IMR-90 (cell line): Measurements from ENCODE around the gene TOGARAM1. TPM values are rescaled to one million over a fixed set of nuclear protein-coding genes. Genes with fewer than 3 reads are reported as not detected.

Experiments used
- ATAC-seq: fragments of 200-7000 bp; cut with Tn5 transposase; 2 replicates; pipeline ENCODE4 v1.9.1; 2020; ENCODE audit warnings: low read depth, mild to moderate bottlenecking, moderate library complexity
- BruUV-seq: library from RNA; stranded (reverse); fragments of 400-500 nt; replicated peaks from 2 replicates; lab custom pipeline; 2021; lab: Mats Ljungman, UMichigan
- CTCF ChIA-PET: fragments of 300-600 bp; formaldehyde crosslinking; extraction: SDS; loops from one replicate; lab custom pipeline; 2021; ENCODE audit warnings: antibody characterized with exemption; lab: Yijun Ruan, JAX
- POLR2A ChIA-PET: fragments of 300-600 bp; sonication (Branson Sonifier 250); formaldehyde crosslinking; loops from one replicate; lab custom pipeline; 2022; ENCODE audit warnings: antibody characterized with exemption; ENCODE audit not compliant: unreplicated experiment; lab: Charles Lee
- DNase-seq: peaks from one replicate; pipeline ENCODE4 v3.0.0; 2013
- H2AFZ ChIP-seq: replicated peaks from 2 replicates; pipeline ENCODE3; 2013; ENCODE audit warnings: low read length, mild to moderate bottlenecking; ENCODE audit not compliant: poor library complexity
- H2AK5ac ChIP-seq: 2 replicates; pipeline ENCODE4 v1.6.1; 2013; ENCODE audit warnings: low read depth, low read length, inconsistent platforms
- H2AK9ac ChIP-seq: replicated peaks from 2 replicates; pipeline ENCODE3; 2013; ENCODE audit warnings: mild to moderate bottlenecking, low read depth, low read length, moderate library complexity; ENCODE audit not compliant: poor library complexity
- H2BK120ac ChIP-seq: 2 replicates; pipeline ENCODE4 v1.6.1; 2013; ENCODE audit warnings: low read depth, low read length, inconsistent platforms
- H2BK15ac ChIP-seq: 3 replicates; pipeline ENCODE4 v1.6.1; 2013; ENCODE audit warnings: low read depth, low read length, inconsistent platforms
- H2BK20ac ChIP-seq: 2 replicates; pipeline ENCODE4 v1.6.1; 2013; ENCODE audit warnings: low read depth, mild to moderate bottlenecking, inconsistent platforms, low read length, moderate library complexity
- H2BK5ac ChIP-seq: 2 replicates; pipeline ENCODE4 v1.6.1; 2013; ENCODE audit warnings: mild to moderate bottlenecking, low read depth, low read length, inconsistent platforms; ENCODE audit not compliant: poor library complexity, severe bottlenecking
- H3K14ac ChIP-seq: replicated peaks from 2 replicates; pipeline ENCODE4 v1.6.1; 2013; ENCODE audit warnings: low read depth, low read length, inconsistent platforms
- H3K18ac ChIP-seq: 2 replicates; pipeline ENCODE4 v1.6.1; 2013; ENCODE audit warnings: low read depth, low read length, control low read depth
- H3K23ac ChIP-seq: 2 replicates; pipeline ENCODE4 v1.6.1; 2013; ENCODE audit warnings: low read depth, low read length, inconsistent platforms
- H3K27ac ChIP-seq: 2 replicates; pipeline ENCODE4 v1.5.1; 2013; ENCODE audit warnings: mild to moderate bottlenecking, control low read depth, low read length; ENCODE audit not compliant: insufficient read depth
- H3K27me3 ChIP-seq: 2 replicates; pipeline ENCODE4 v1.6.1; 2013; ENCODE audit warnings: low read length; ENCODE audit not compliant: control insufficient read depth, insufficient read depth
- H3K36me3 ChIP-seq: 2 replicates; pipeline ENCODE4 v1.6.1; 2013; ENCODE audit warnings: low read length, mixed read lengths; ENCODE audit not compliant: control insufficient read depth, insufficient read depth
- H3K4ac ChIP-seq: 2 replicates; pipeline ENCODE4 v1.6.1; 2013; ENCODE audit warnings: low read depth, low read length, inconsistent platforms
- H3K4me1 ChIP-seq: 2 replicates; pipeline ENCODE4 v1.6.1; 2013; ENCODE audit warnings: low read length, mixed read lengths; ENCODE audit not compliant: control insufficient read depth, insufficient read depth
- H3K4me2 ChIP-seq: 2 replicates; pipeline ENCODE4 v1.6.1; 2013; ENCODE audit warnings: low read depth, mild to moderate bottlenecking, control low read depth, low read length, moderate library complexity
- H3K4me3 ChIP-seq: 2 replicates; pipeline ENCODE4 v1.5.1; 2013; ENCODE audit warnings: low read depth, mild to moderate bottlenecking, control low read depth, low read length, moderate library complexity; ENCODE audit not compliant: insufficient read depth
- H3K56ac ChIP-seq: 2 replicates; pipeline ENCODE4 v1.6.1; 2013; ENCODE audit warnings: low read length, inconsistent platforms; ENCODE audit not compliant: insufficient read depth; ENCODE audit errors: extremely low read depth
- H3K79me1 ChIP-seq, 2 experiments: 2 replicates each; pipeline ENCODE4 v1.6.1; 2013; ENCODE audit warnings: low read length in 2 of 2, inconsistent platforms in 1 of 2, low read depth in 1 of 2
- H3K9ac ChIP-seq: 2 replicates; pipeline ENCODE4 v1.6.1; 2013; ENCODE audit warnings: low read depth, low read length, control low read depth
- H3K9me1 ChIP-seq: 2 replicates; pipeline ENCODE4 v1.6.1; 2013; ENCODE audit warnings: low read length, inconsistent platforms; ENCODE audit not compliant: insufficient read depth
- H3K9me3 ChIP-seq: 2 replicates; pipeline ENCODE4 v1.6.1; 2013; ENCODE audit warnings: low read length; ENCODE audit not compliant: control insufficient read depth, insufficient read depth
- H4K20me1 ChIP-seq: 2 replicates; pipeline ENCODE4 v1.6.1; 2013; ENCODE audit warnings: low read length, inconsistent platforms; ENCODE audit not compliant: insufficient read depth
- H4K5ac ChIP-seq: 2 replicates; pipeline ENCODE4 v1.6.1; 2013; ENCODE audit warnings: mild to moderate bottlenecking, low read depth, low read length, control low read depth
- H4K8ac ChIP-seq, 2 experiments: 2 replicates each; pipeline ENCODE4 v1.6.1; 2013; ENCODE audit warnings: low read depth in 2 of 2, low read length in 2 of 2, control low read depth in 1 of 2, inconsistent platforms in 1 of 2
- H4K91ac ChIP-seq: 2 replicates; pipeline ENCODE4 v1.6.1; 2013; ENCODE audit warnings: low read depth, low read length, inconsistent platforms; ENCODE audit not compliant: insufficient read depth
- BHLHE40 ChIP-seq: fragments of 150-350 bp; IDR thresholded peaks from 2 replicates; pipeline ENCODE4 v1.6.1; 2016; ENCODE audit warnings: mild to moderate bottlenecking, low read depth, low read length
- CHD1 ChIP-seq: IDR thresholded peaks from 2 replicates; pipeline ENCODE4 v1.6.1; 2012; ENCODE audit warnings: low read depth, low read length, improper control_type of control experiment
- CTCF ChIP-seq: conservative IDR thresholded peaks from 2 replicates; pipeline ENCODE4 v1.5.1; 2012; ENCODE audit warnings: mild to moderate bottlenecking, low read depth, low read length, improper control_type of control experiment
- ELK1 ChIP-seq: fragments of 150-350 bp; IDR thresholded peaks from 2 replicates; pipeline ENCODE4 v1.6.1; 2016; ENCODE audit warnings: low read depth, mild to moderate bottlenecking, low read length, moderate library complexity, borderline replicate concordance
- MXI1 ChIP-seq: IDR thresholded peaks from 2 replicates; pipeline ENCODE4 v1.6.1; 2012; ENCODE audit warnings: low read depth, mild to moderate bottlenecking, low read length, moderate library complexity, borderline replicate concordance
- POLR2A ChIP-seq: IDR thresholded peaks from 2 replicates; pipeline ENCODE4 v1.6.1; 2012; ENCODE audit warnings: mild to moderate bottlenecking, low read depth, low read length
- SMC3 ChIP-seq: fragments of 150-350 bp; IDR thresholded peaks from 2 replicates; pipeline ENCODE4 v1.6.1; 2016; ENCODE audit warnings: low read depth, mild to moderate bottlenecking, antibody characterized with exemption, low read length, moderate library complexity
- USF2 ChIP-seq: fragments of 150-350 bp; IDR thresholded peaks from 2 replicates; pipeline ENCODE4 v1.6.1; 2017; ENCODE audit warnings: mild to moderate bottlenecking, antibody characterized with exemption, low read length, low read depth
- WGBS, 2 experiments: methylation state at CpG; one replicate each; pipeline versions ENCODE4 v1.1.5 to v1.1.7; 2013; ENCODE audit warnings: missing lambda C conversion rate in 2 of 2; ENCODE audit not compliant: insufficient read length in 1 of 2; ENCODE audit errors: extremely low coverage in 2 of 2; 5-methylcytosine and 5-hydroxymethylcytosine counted together
- dilution Hi-C: fragments of 300-500 bp; cut with HindIII; formaldehyde crosslinking; loops from one replicate; pipeline ENCODE4 v1.14.3; 2018; ENCODE audit warnings: low sequenced_read_pairs; ENCODE audit not compliant: unreplicated experiment
- in situ Hi-C: fragments of 300-500 bp; cut with MboI; formaldehyde crosslinking; loops from 3 replicates; pipeline ENCODE4 v1.14.3; 2019; ENCODE audit warnings: low sequenced_read_pairs, inconsistent platforms, mixed read lengths
- intact Hi-C: fragments of 100-400 bp; cut with micrococcal nuclease; formaldehyde crosslinking; loops from 2 replicates; pipeline ENCODE4 v1.10.0; 2022
- polyA plus RNA-seq, 3 experiments: library from polyadenylated mRNA; depleted of rRNA; stranded (reverse); fragments of >200 nt; gene quantifications; 2 replicates each; pipeline ENCODE4 v1.2.3, GENCODE V29; 2012; ENCODE audit warnings: low replicate concordance in 1 of 3
- total RNA-seq: library from RNA; depleted of rRNA; stranded (reverse); fragments of >200 nt; gene quantifications from 2 replicates; pipeline ENCODE4 v1.2.3, GENCODE V29; 2012

TOGARAM1 gene
- total and polyA plus RNA-seq, 2 of the 4 experiments (the other 2 are of a cell fraction) = 3.1 to 13.4 TPM

- H4K8ac ChIP-seq = no peak overlapping the region
- ChIA-PET POLR2A (no interaction called here), CTCF (interaction anchor here (1.1 kb wide), 1 partner anchor 11 kb away, joined by 3 read pairs; no protein-coding TSS in a partner anchor)
- H3K27me3 ChIP-seq = no peaks in the 10 kb centered on the region
- H3K4me2 ChIP-seq = no peak overlapping the region
- dilution Hi-C loops (no loop called here), intact Hi-C loops (no loop called here), in situ Hi-C loops (no loop called here)
- H3K36me3 ChIP-seq = peaks cover 2% of the 10 kb centered on the region; the same call in 1 of the 2 replicates
- no peak overlapping the region for H2AK5ac ChIP-seq
- H3K4me3 ChIP-seq = no peak overlapping the region
- H2BK5ac ChIP-seq = no peak overlapping the region
- no peak for TF ChIP-seq MXI1
- TF ChIP-seq POLR2A = no peak
- TF ChIP-seq ELK1 = no peak
- no peak for TF ChIP-seq CHD1
- no peak for TF ChIP-seq USF2
- no peak for TF ChIP-seq BHLHE40
- TF ChIP-seq CTCF = no peak
- TF ChIP-seq SMC3 = no peak
- no peak overlapping the region for H2AK9ac ChIP-seq
- H2AFZ ChIP-seq = no peak overlapping the region
- H2BK15ac ChIP-seq = no peak overlapping the region
- H3K9ac ChIP-seq = no peak overlapping the region
- no peak overlapping the region for H3K4ac ChIP-seq
- H2BK120ac ChIP-seq = no peak overlapping the region
- H3K79me1 ChIP-seq = peaks cover 5 to 37% of the 10 kb centered on the region in 2 experiments; a peak in 3 of 4 replicates
- 0 out of 2 replicates have a peak, but pooled peaks cover 2% of the 10 kb centered on the region for H3K9me1 ChIP-seq
- no peak overlapping the region for H2BK20ac ChIP-seq
- no peak overlapping the region for H3K27ac ChIP-seq
- H3K18ac ChIP-seq = no peak overlapping the region
- ATAC-seq (no peak), DNase-seq (no peak)
- no peak overlapping the region for H3K14ac ChIP-seq
- no CpG with 5 or more reads among the region's 3 CpGs for WGBS, 2 experiments
- no peaks in the 10 kb centered on the region for H3K9me3 ChIP-seq
- H3K56ac ChIP-seq = no peak overlapping the region
- no TSS peak for BruUV-seq
- no peak overlapping the region for H3K23ac ChIP-seq
- no peak overlapping the region for H4K91ac ChIP-seq
- H4K20me1 ChIP-seq = peaks cover 14% of the 10 kb centered on the region; the same call in 1 of the 2 replicates
- no peak overlapping the region for H4K5ac ChIP-seq
- no peaks in the 10 kb centered on the region; the same call in 1 of the 2 replicates for H3K4me1 ChIP-seq
Measured at GRCh38 chr14:44956866-44957265, 5.1 kb upstream of the TOGARAM1 start.
